ENCODE data around the gene POP5. TPM values are rescaled to one million over a fixed set of nuclear protein-coding genes. Genes with fewer than 3 reads are reported as not detected.
A peak's percentile ranks its signal among the peaks of the same experiment; 100 is the strongest.

POP5 gene
- total and polyA plus RNA-seq, 7 donors = 9.8 to 30.4 (median 19.4) TPM

- intact Hi-C loops (cut with DNase I) = loop anchor here in 1 of 2 donors (5.0 kb wide), 1 partner anchor 386 kb away; no protein-coding TSS in a partner anchor
- no peaks in the 10 kb centered on the region for H3K27me3 ChIP-seq (ENCODE audit: insufficient read depth in 3 of 3, low read length in 2 of 3)
- H3K27ac ChIP-seq = no peak overlapping the region
- no peaks in the 10 kb centered on the region for H3K36me3 ChIP-seq (ENCODE audit: insufficient read depth in 1 of 2, low read depth in 1 of 2)
- no peak for ATAC-seq
- H3K4me1 ChIP-seq = peaks cover 12% of the 10 kb centered on the region
- no peak for TF ChIP-seq CTCF (IDR thresholded peaks at IDR 0.05)
- WGBS, 3 donors = 53 to 60% (median 56%) methylated on average over 7 of the region's 7 CpGs
- H3K9me3 ChIP-seq = no peaks in the 10 kb centered on the region
- no peak overlapping the region for H3K4me3 ChIP-seq
- no peak for DNase-seq
Measured at GRCh38 chr12:120586206-120586605, 5.0 kb upstream of the POP5 start.

- Histone ChIP-seq H3K9me3 (no peaks in the 10 kb centered on the region), H3K4me1 (peaks cover 21% of the 10 kb centered on the region), H3K36me3 (ENCODE audit: insufficient read depth in 1 of 2, low read depth in 1 of 2) (peaks cover 0 to 9% of the 10 kb centered on the region in 2 donors), H3K4me3 (peak overlapping the region; percentile 61), H3K27ac (no peak overlapping the region), H3K27me3 (ENCODE audit: insufficient read depth in 3 of 3, low read length in 2 of 3) (no peaks in the 10 kb centered on the region)
- ATAC-seq = peak; percentile 12 to 28 (median 24)
- peak; percentile 34 for TF ChIP-seq CTCF (IDR thresholded peaks at IDR 0.05)
- WGBS, 3 donors = 2 to 4% (median 2%) methylated on average over 45 to 65 of the region's 65 CpGs
- intact Hi-C loops (cut with DNase I) = loop anchor here (5.0 kb wide), 5 partner anchors 87 to 528 kb away; partner anchors contain the start of genes DYNLL1 (in 1 of the 2) and UNC119B (in 1 of the 2)
- peak; percentile 48 to 73 for DNase-seq
Measured at GRCh38 chr12:120584343-120585149, 3.3 kb upstream of the POP5 start.

- no peaks in the 10 kb centered on the region for H3K9me3 ChIP-seq
- intact Hi-C loops (cut with DNase I) = loop anchor here (1.0 to 5.0 kb wide), 6 partner anchors 65 to 529 kb away; partner anchors contain the start of genes DYNLL1 (in 1 of the 2) and UNC119B (in 1 of the 2)
- peak; percentile 20 to 62 (median 44) for ATAC-seq
- H3K27ac ChIP-seq = no peak overlapping the region
- peaks cover 17% of the 10 kb centered on the region for H3K4me1 ChIP-seq
- H3K27me3 ChIP-seq (ENCODE audit: insufficient read depth in 3 of 3, low read length in 2 of 3) = no peaks in the 10 kb centered on the region
- no peak overlapping the region for H3K4me3 ChIP-seq
- peaks cover 0 to 19% of the 10 kb centered on the region in 2 donors for H3K36me3 ChIP-seq (ENCODE audit: insufficient read depth in 1 of 2, low read depth in 1 of 2)
- TF ChIP-seq CTCF (IDR thresholded peaks at IDR 0.05) = peak; percentile 86
- WGBS, 3 donors = 20 to 24% (median 22%) methylated on average over 20 of the region's 20 CpGs
- DNase-seq = peak; percentile 78 to 88
Measured at GRCh38 chr12:120583478-120584030, 2.4 kb upstream of the POP5 start.

- H3K9me3 ChIP-seq = no peaks in the 10 kb centered on the region
- intact Hi-C loops (cut with DNase I) = loop anchor here (2.0 to 5.0 kb wide), 5 partner anchors 67 to 530 kb away; partner anchors contain the start of genes DYNLL1 (in 1 of the 2) and UNC119B (in 1 of the 2)
- ATAC-seq (no peak), DNase-seq (no peak)
- no peak overlapping the region for H3K27ac ChIP-seq
- peaks cover 13% of the 10 kb centered on the region for H3K4me1 ChIP-seq
- peaks cover 3 to 34% of the 10 kb centered on the region in 2 donors for H3K36me3 ChIP-seq (ENCODE audit: insufficient read depth in 1 of 2, low read depth in 1 of 2)
- no peaks in the 10 kb centered on the region for H3K27me3 ChIP-seq (ENCODE audit: insufficient read depth in 3 of 3, low read length in 2 of 3)
- TF ChIP-seq CTCF (IDR thresholded peaks at IDR 0.05) = no peak
- H3K4me3 ChIP-seq = peak overlapping the region; percentile 88
- 38 to 43% (median 40%) methylated on average over 9 of the region's 9 CpGs for WGBS, 3 donors
Measured at GRCh38 chr12:120581998-120582397, 796 bp upstream of the POP5 start.

All from psoas muscle (tissue), 8 donors.